Panc1 (cell line): ENCODE results near the gene OBP2A. TPM values are rescaled to one million over a fixed set of nuclear protein-coding genes. Genes with fewer than 3 reads are reported as not detected.

Source experiments
- ATAC-seq: fragments of 200-7000 bp; cut with Tn5 transposase; 2 replicates; pipeline ENCODE4 v1.9.1; 2020; ENCODE audit warnings: mild to moderate bottlenecking, moderate library complexity
- BruUV-seq: library from RNA; stranded (reverse); fragments of 400-500 nt; replicated peaks from 2 replicates; lab custom pipeline; 2021; lab: Mats Ljungman, UMichigan
- CTCF ChIA-PET: fragments of 300-600 bp; sonication (Branson Sonifier 250); formaldehyde crosslinking; loops from one replicate; lab custom pipeline; 2022; ENCODE audit warnings: antibody characterized with exemption; lab: Charles Lee
- POLR2A ChIA-PET: fragments of 300-600 bp; sonication (Branson Sonifier 250); formaldehyde crosslinking; loops from one replicate; lab custom pipeline; 2022; ENCODE audit warnings: antibody characterized with exemption; lab: Charles Lee
- DNase-seq: peaks from one replicate; pipeline ENCODE4 v3.0.0-alpha.2; 2010; ENCODE audit warnings: low read depth, low spot score
- H3K27ac ChIP-seq: 2 replicates; pipeline ENCODE4 v1.5.1; 2011; ENCODE audit warnings: mild to moderate bottlenecking, low read length, inconsistent platforms
- H3K27me3 ChIP-seq: fragments of 200-500 bp; sonication (Bioruptor generic); 2 replicates; pipeline ENCODE4 v1.6.0; 2014; ENCODE audit warnings: low read length, inconsistent platforms; ENCODE audit not compliant: control insufficient read depth, insufficient read depth
- H3K36me3 ChIP-seq: fragments of 200-500 bp; sonication (Bioruptor generic); 2 replicates; pipeline ENCODE4 v1.5.1; 2014; ENCODE audit warnings: inconsistent platforms, mild to moderate bottlenecking, low read length, moderate library complexity; ENCODE audit not compliant: control insufficient read depth, insufficient read depth
- H3K4me1 ChIP-seq: 2 replicates; pipeline ENCODE4 v1.5.1; 2011; ENCODE audit warnings: inconsistent platforms, mild to moderate bottlenecking, low read length, moderate library complexity; ENCODE audit not compliant: control insufficient read depth, insufficient read depth
- H3K4me3 ChIP-seq, 2 experiments: 2 replicates each; pipeline ENCODE4 v1.5.1; 2011 to 2012; ENCODE audit warnings: low read depth in 2 of 2, low read length in 2 of 2, mild to moderate bottlenecking in 2 of 2, inconsistent platforms in 1 of 2, moderate library complexity in 1 of 2
- H3K9me3 ChIP-seq: fragments of 200-500 bp; sonication (Bioruptor generic); 2 replicates; pipeline ENCODE4 v1.5.1; 2014; ENCODE audit warnings: low read depth, mild to moderate bottlenecking, inconsistent platforms, low read length, moderate library complexity; ENCODE audit not compliant: control insufficient read depth, insufficient read depth
- POLR2AphosphoS5 ChIP-seq: IDR thresholded peaks from 2 replicates; pipeline ENCODE4 v1.6.1; 2012; ENCODE audit warnings: mild to moderate bottlenecking, low read depth, low read length, moderate library complexity
- SIN3A ChIP-seq: IDR thresholded peaks from 2 replicates; pipeline ENCODE4 v1.6.1; 2012; ENCODE audit warnings: low read depth, mild to moderate bottlenecking, low read length, moderate library complexity, borderline replicate concordance; ENCODE audit not compliant: insufficient read depth
- TCF7L2 ChIP-seq: IDR thresholded peaks from 2 replicates; pipeline ENCODE4 v1.6.1; 2011; ENCODE audit warnings: mild to moderate bottlenecking, low read depth, low read length, inconsistent platforms
- in situ Hi-C: cut with HindIII; loops from 2 replicates; pipeline ENCODE4 v1.10.0; 2016; ENCODE audit warnings: low sequenced_read_pairs, low pct_unique_long_range_greater_than_20kb
- intact Hi-C: fragments of 100-400 bp; cut with micrococcal nuclease; formaldehyde crosslinking; loops from one replicate; pipeline ENCODE4 v1.10.0; 2022; ENCODE audit not compliant: unreplicated experiment
- total RNA-seq: library from RNA; stranded (reverse); gene quantifications from one replicate; pipeline ENCODE4 v1.2.1, GENCODE V29; 2021; ENCODE audit not compliant: unreplicated experiment
- TF ChIP-seq, protein P1 (sequence below), 2 experiments: IDR thresholded peaks; 2 replicates each; pipeline ENCODE4 v1.6.1; 2011 to 2012; ENCODE audit warnings: low read depth in 2 of 2, control low read depth in 1 of 2, low read length in 1 of 2, mild to moderate bottlenecking in 1 of 2, moderate library complexity in 1 of 2; ENCODE audit not compliant: insufficient read depth in 1 of 2
- TF ChIP-seq, protein P2 (sequence below): fragments of 450-650 bp; IDR thresholded peaks from 2 replicates; pipeline ENCODE4 v1.5.1; 2017; ENCODE audit warnings: mild to moderate bottlenecking

The OBP2A gene
- total RNA-seq, 1 experiment from 2014 or later, result not detected

DNA sequence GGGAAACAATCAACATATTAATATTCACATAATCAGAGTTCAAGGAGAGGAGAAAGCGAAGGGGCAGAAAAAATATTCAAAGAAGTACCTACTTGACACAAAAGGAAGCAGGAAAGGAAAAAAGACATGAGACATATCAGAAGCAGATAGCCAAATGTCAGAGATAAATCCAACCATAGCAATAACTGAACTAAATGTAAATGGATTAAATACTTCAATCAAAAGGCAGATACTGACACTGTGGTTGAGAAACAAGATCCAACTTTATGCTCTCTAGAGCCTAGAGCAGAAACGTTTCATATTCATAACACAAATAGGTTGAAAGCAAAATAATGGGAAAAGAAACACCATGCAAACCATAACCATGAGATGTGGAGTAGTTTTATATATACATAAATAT lies 36.5 kb upstream of the OBP2A start:
- in situ Hi-C loops, result no loop called here
- DNase-seq (no peak), ATAC-seq (no peak)
- no peak overlapping the region for H3K4me3 ChIP-seq
- BruUV-seq, result no TSS peak
- no peaks in the 10 kb centered on the region for H3K36me3 ChIP-seq
- TF ChIP-seq TCF7L2, result no peak
- TF ChIP-seq, protein P1, sequence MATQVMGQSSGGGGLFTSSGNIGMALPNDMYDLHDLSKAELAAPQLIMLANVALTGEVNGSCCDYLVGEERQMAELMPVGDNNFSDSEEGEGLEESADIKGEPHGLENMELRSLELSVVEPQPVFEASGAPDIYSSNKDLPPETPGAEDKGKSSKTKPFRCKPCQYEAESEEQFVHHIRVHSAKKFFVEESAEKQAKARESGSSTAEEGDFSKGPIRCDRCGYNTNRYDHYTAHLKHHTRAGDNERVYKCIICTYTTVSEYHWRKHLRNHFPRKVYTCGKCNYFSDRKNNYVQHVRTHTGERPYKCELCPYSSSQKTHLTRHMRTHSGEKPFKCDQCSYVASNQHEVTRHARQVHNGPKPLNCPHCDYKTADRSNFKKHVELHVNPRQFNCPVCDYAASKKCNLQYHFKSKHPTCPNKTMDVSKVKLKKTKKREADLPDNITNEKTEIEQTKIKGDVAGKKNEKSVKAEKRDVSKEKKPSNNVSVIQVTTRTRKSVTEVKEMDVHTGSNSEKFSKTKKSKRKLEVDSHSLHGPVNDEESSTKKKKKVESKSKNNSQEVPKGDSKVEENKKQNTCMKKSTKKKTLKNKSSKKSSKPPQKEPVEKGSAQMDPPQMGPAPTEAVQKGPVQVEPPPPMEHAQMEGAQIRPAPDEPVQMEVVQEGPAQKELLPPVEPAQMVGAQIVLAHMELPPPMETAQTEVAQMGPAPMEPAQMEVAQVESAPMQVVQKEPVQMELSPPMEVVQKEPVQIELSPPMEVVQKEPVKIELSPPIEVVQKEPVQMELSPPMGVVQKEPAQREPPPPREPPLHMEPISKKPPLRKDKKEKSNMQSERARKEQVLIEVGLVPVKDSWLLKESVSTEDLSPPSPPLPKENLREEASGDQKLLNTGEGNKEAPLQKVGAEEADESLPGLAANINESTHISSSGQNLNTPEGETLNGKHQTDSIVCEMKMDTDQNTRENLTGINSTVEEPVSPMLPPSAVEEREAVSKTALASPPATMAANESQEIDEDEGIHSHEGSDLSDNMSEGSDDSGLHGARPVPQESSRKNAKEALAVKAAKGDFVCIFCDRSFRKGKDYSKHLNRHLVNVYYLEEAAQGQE (IDR thresholded peaks at IDR 0.05; ENCODE audit: insufficient read depth in 1 of 2, low read depth in 2 of 2, low read length in 1 of 2), result no peak
- TF ChIP-seq, protein P2, sequence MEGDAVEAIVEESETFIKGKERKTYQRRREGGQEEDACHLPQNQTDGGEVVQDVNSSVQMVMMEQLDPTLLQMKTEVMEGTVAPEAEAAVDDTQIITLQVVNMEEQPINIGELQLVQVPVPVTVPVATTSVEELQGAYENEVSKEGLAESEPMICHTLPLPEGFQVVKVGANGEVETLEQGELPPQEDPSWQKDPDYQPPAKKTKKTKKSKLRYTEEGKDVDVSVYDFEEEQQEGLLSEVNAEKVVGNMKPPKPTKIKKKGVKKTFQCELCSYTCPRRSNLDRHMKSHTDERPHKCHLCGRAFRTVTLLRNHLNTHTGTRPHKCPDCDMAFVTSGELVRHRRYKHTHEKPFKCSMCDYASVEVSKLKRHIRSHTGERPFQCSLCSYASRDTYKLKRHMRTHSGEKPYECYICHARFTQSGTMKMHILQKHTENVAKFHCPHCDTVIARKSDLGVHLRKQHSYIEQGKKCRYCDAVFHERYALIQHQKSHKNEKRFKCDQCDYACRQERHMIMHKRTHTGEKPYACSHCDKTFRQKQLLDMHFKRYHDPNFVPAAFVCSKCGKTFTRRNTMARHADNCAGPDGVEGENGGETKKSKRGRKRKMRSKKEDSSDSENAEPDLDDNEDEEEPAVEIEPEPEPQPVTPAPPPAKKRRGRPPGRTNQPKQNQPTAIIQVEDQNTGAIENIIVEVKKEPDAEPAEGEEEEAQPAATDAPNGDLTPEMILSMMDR, result no peak
- TF ChIP-seq SIN3A, result no peak
- no peak for TF ChIP-seq POLR2AphosphoS5
- ChIA-PET CTCF (no interaction called here), POLR2A (no interaction called here)
- no peak overlapping the region for H3K27ac ChIP-seq
- H3K9me3 ChIP-seq, result no peaks in the 10 kb centered on the region
- intact Hi-C loops, result no loop called here
- H3K27me3 ChIP-seq, result no peaks in the 10 kb centered on the region
- no peaks in the 10 kb centered on the region for H3K4me1 ChIP-seq

DNA sequence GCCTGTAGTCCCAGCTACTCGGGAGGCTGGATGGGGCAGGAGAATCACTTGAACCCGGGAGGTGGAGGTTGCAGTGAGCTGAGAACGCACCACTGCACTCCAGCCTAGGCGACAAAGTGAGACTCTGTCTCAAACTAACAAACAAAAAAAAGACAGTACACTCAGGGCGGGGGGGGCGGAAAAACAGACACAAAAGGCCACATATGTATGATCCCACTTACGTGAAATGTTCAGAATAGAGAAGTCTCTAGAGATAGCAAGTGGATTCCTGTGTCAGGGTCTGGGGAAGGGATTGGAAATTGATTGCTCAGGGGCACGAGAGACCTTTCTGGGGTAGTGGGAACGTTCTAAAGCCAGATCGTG lies 33.7 kb upstream of the OBP2A start:
- TF ChIP-seq, protein P2, result no peak
- TF ChIP-seq TCF7L2, result no peak
- no peak for TF ChIP-seq SIN3A
- no TSS peak for BruUV-seq
- no peak for ATAC-seq
- ChIA-PET POLR2A (no interaction called here), CTCF (no interaction called here)
- Histone ChIP-seq H3K4me3 (no peak overlapping the region), H3K27ac (no peak overlapping the region), H3K36me3 (no peaks in the 10 kb centered on the region), H3K27me3 (no peaks in the 10 kb centered on the region), H3K9me3 (no peaks in the 10 kb centered on the region), H3K4me1 (no peaks in the 10 kb centered on the region)
- intact Hi-C loops (no loop called here), in situ Hi-C loops (no loop called here)
- no peak for DNase-seq

DNA sequence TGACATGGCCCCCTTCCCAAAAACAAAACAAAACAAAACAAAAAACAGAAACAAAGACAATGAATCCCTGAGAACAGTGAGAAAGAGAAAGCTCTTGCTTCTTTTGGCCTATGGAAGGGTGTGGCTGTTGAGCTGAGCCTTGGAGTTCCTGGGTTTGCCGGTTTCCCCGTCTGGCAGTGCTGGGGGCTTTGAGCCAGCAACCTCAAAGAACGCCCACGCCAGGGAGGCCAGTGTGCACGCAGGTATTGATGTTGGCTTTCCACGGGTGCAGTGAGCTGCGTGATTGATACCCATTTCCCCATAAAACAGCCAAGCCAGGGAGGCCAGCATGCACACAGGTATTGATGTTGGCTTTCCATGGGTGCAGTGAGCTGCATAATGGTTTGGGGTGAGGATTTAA lies 33.0 kb upstream of the OBP2A start:
- no TSS peak for BruUV-seq
- ChIA-PET POLR2A (no interaction called here), CTCF (no interaction called here)
- Histone ChIP-seq H3K4me3 (no peak overlapping the region), H3K36me3 (no peaks in the 10 kb centered on the region), H3K27me3 (no peaks in the 10 kb centered on the region), H3K9me3 (no peaks in the 10 kb centered on the region), H3K4me1 (no peaks in the 10 kb centered on the region), H3K27ac (no peak overlapping the region)
- in situ Hi-C loops (no loop called here), intact Hi-C loops (no loop called here)
- no peak for DNase-seq
- no peak for ATAC-seq
- TF ChIP-seq, protein P2, result no peak
- TF ChIP-seq, protein P1 (IDR thresholded peaks at IDR 0.05; ENCODE audit: insufficient read depth in 1 of 2, low read depth in 2 of 2, low read length in 1 of 2), result no peak
- no peak for TF ChIP-seq POLR2AphosphoS5
- no peak for TF ChIP-seq SIN3A
- TF ChIP-seq TCF7L2, result no peak
